DMS153 treated with DMSO at 0.1 percent for 48 hours (cell line): ENCODE measurements around the gene UVRAG.

Experiments used
- DNase-seq: peaks from one replicate; lab custom pipeline; 2025; ENCODE audit not compliant: unreplicated experiment; lab: John Stamatoyannopoulos, UW

The UVRAG gene

GRCh38 chr11:75802913-75803820 lies 11.8 kb upstream of the UVRAG start:
- peak; percentile 47 for DNase-seq

GRCh38 chr11:75809111-75809510 lies 5.9 kb upstream of the UVRAG start:
- DNase-seq, result no peak

- no peak for DNase-seq
These were observed 5.0 kb upstream of the UVRAG start for GRCh38 chr11:75809991-75810390.

GRCh38 chr11:75810637-75811390 lies 4.2 kb upstream of the UVRAG start:
- no peak for DNase-seq

- DNase-seq, result no peak
These were observed 3.5 kb upstream of the UVRAG start for GRCh38 chr11:75811485-75811884.

- DNase-seq, result no peak
These were observed 2.4 kb upstream of the UVRAG start for GRCh38 chr11:75812542-75813040.

- no peak for DNase-seq
These were observed 1.9 kb upstream of the UVRAG start for GRCh38 chr11:75813124-75813523.

GRCh38 chr11:75813622-75814039 lies 1.4 kb upstream of the UVRAG start:
- DNase-seq, result no peak

- no peak for DNase-seq
These were observed 690 bp upstream of the UVRAG start for GRCh38 chr11:75814363-75814676.

DNA sequence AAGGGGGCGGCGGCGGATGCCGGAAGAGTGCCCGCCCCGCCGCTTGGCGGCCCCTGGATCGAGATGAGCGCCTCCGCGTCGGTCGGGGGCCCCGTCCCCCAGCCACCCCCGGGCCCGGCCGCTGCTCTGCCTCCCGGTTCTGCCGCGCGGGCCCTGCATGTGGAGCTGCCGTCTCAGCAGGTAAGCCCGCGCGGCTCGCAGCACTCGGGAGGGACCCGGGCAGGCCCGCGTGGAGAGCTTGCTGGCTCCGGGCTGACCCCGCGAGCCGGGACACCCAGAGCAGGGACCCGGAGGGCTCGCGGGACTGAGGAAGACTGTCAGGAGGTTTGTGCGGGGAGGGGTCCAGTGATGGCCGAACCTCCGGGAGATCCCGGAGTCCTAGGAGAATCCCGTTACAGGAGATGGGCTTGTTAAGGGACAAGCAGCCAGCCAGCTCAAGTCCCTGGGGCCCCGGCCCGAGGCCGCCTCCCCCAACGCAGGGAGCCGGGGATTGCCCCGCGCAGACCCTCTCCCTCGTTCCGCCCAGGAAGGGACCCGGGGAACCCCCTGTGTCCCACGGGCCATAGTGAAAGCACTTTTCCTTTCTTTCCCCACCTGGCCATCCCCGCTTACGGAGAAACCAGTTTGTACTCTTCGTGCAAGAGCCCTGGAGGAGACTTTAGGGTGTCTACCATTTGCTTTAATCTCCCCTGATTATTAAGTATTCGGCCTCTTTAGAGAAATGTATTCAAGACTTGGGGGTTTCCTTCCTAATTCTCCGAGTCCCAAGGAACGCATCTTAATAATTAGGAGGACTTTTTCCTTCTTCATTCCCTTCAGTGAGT lies 547 bp downstream of the UVRAG start:
- peak; percentile 33 for DNase-seq

GRCh38 chr11:75816561-75817239 lies 1.7 kb downstream of the UVRAG start:
- DNase-seq, result peak; percentile 7

DNA sequence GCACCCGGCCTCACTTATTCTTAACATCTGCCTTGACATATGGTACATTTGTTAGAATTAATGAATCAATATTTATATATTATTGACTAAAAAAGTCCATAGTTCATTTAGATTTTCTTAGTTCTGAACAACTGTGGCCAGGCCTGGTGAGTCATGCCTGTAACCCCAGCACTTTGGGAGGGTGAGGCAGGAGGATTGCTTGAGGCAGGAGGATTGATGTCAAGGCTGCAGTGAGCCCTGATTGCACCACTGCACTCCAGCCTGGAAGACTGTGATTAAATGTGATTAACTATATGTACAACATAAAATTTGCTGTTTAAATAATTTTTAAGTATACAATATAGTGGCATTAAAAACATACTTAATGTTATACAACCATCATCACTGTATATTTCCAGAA lies 5.6 kb downstream of the UVRAG start:
- DNase-seq, result no peak

GRCh38 chr11:75821202-75821601 lies 6.2 kb downstream of the UVRAG start:
- no peak for DNase-seq

DNA sequence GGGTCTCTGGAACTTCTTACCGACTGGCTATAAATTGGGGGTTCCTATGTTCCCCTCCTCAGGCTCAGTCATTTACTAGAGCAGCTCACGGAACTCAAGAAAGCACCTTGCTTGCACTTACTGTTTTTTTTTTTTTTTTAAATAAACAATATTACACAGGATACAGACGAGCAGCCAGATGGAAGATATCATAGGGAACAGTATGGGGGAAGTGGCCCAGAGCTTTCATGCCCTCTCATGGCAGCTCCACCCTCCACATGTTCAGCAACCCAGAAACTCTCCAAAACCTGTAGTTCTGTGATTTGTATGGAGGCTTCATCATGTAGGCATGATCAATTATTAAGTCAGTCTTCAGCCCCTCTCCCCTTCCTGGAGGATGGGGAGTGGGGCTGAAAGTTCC lies 7.5 kb downstream of the UVRAG start:
- DNase-seq, result no peak

- no peak for DNase-seq
These were observed 8.4 kb downstream of the UVRAG start for GRCh38 chr11:75823415-75823814.

DNA sequence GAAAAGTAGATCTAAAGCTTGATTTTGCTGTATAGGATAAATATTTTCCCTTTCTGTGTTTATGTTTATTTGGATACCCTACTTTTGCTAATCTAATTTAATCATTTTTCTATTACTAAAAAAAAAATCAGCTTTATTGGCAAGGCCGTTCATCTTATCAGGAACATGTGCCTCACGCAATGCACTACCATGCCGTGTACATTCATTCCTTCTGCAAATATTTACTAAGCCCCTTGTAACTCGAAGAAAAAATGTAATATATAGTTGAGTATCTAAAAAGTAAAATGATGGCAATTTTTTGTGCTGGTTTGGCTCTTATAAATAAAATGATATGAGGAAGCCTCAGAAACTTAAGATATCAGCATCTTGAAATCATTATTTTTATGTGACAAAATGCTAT lies 8.9 kb downstream of the UVRAG start:
- DNase-seq, result no peak

DNA sequence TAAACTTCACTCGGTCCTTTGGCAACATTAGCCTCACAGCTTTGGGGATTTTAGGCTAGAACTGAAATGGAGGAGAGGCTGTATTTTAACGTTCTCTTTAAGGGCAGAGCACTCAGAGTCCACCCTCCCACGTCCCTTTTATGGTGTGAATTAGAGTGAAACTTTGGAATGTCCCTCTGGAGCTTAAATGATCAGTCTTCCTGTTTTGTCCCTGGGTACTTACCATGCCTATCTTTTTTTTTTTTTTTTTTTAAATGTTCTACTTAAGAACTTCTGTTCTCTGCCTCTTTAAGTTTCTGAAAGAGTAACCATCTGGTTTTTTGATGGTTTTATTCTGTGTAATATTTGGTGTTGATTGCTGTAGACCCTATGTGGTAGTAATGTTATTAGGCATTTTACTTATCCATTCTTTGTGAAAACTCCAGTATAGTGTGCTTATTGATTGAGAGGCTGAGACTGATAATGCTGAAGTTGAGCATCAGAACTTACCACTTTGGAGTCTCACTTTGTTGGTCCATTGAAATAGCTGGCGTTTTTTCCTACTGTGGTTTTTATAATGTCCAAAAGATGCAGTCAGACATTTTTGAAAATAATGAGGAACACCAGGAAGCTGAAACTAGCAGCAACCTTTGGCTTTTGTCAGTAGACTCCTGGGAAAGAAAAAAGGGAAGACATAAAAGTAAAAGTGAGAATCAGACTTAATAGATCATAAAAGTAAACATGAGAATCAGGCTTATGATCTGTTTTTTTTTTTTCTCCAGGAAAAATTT lies 11.6 kb downstream of the UVRAG start:
- no peak for DNase-seq

- no peak for DNase-seq
These were observed 12.6 kb downstream of the UVRAG start for GRCh38 chr11:75827562-75827961.

GRCh38 chr11:75831915-75832502 lies 17.0 kb downstream of the UVRAG start:
- no peak for DNase-seq

DNA sequence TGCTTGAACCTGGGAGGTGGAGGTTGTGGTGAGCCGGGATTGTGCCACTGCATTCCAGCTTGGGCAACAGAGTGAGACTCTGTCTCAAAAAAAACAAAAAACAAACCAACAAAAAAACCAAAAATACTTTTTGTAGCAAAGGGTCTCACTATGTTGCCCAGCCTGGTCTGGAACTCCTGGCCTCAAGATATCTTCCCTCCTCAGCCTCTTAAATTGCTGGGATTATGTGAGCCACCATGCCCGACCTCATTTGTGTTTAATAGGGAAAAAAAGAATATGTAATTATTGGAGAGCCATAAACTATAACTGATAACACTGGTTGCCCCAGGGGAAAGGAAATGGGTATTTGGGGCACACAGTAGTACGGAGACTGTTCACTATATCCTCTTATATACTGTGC lies 19.7 kb downstream of the UVRAG start:
- DNase-seq, result no peak
